HL-60 (cell line): ENCODE measurements around the gene WDR7.

ENCODE experiments used
- CTCF ChIP-seq: IDR thresholded peaks from one replicate; pipeline ENCODE4 v1.5.1; 2011; ENCODE audit warnings: low read length, control low read depth, inconsistent platforms; ENCODE audit not compliant: insufficient read depth
- GABPA ChIP-seq: IDR thresholded peaks from 2 replicates; pipeline ENCODE4 v1.6.1; 2012; ENCODE audit warnings: low read depth
- POLR2AphosphoS5 ChIP-seq: IDR thresholded peaks from 2 replicates; pipeline ENCODE4 v1.6.1; 2012; ENCODE audit warnings: low read depth
- REST ChIP-seq: IDR thresholded peaks from 2 replicates; pipeline ENCODE4 v1.6.1; 2012; ENCODE audit warnings: low read depth; ENCODE audit not compliant: insufficient replicate concordance

DNA sequence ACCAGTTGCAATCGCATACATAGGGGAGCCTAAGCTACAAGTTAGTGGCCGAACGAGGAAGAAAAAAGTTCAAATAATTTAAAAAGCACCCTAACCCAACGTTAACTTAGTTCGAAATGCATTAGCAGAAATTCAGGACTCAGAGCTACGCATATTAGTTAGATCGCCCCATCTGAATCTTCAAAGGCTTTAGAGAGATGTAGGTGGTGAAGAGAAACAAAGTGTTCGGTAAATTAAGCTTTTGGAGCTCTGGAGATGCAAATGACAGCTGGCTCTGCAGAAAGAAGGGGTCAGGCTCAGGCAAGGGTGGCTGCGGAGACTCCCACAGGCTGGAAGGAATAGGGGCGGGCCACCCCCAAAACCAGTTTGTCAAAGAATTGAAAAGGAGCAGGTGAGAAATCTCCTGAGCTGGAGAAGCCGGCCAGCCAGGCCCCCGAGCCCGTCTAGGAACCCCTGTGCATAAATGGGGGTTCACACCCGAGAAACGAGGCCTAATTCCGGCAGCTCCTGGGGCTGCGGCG is 13.4 kb upstream of the WDR7 start:
- no peak for TF ChIP-seq POLR2AphosphoS5
- no peak for TF ChIP-seq CTCF
- no peak for TF ChIP-seq REST
- TF ChIP-seq GABPA: no peak
